GM12874 (cell line): ENCODE data around the gene CCDC68.

Experiments
- CTCF ChIP-seq: IDR thresholded peaks from 2 replicates; pipeline ENCODE4 v1.5.1; 2011; ENCODE audit warnings: low read depth, mild to moderate bottlenecking, control low read depth, low read length, moderate library complexity; ENCODE audit not compliant: insufficient read depth

CCDC68 gene

GRCh38 chr18:54883816-54884604, 75.3 kb downstream of the CCDC68 start:
- no peak for TF ChIP-seq CTCF

GRCh38 chr18:54882318-54882717, 76.9 kb downstream of the CCDC68 start:
- TF ChIP-seq CTCF: no peak

GRCh38 chr18:54881229-54881768, 78.0 kb downstream of the CCDC68 start:
- TF ChIP-seq CTCF: no peak

- no peak for TF ChIP-seq CTCF
Observed at GRCh38 chr18:54880395-54881105, 78.7 kb downstream of the CCDC68 start.

- TF ChIP-seq CTCF: no peak
Observed at GRCh38 chr18:54879691-54880090, 79.6 kb downstream of the CCDC68 start.

GRCh38 chr18:54878659-54879358, 80.5 kb downstream of the CCDC68 start:
- TF ChIP-seq CTCF: no peak

GRCh38 chr18:54878159-54878622, 81.1 kb downstream of the CCDC68 start:
- no peak for TF ChIP-seq CTCF
